Upper lobe of right lung (tissue), 1 donor: ENCODE data around the gene DTNB. TPM values are rescaled to one million over a fixed set of nuclear protein-coding genes. Genes with fewer than 3 reads are reported as not detected.

Experiments used
- ATAC-seq: fragments of 200-7000 bp; cut with Tn5 transposase; one replicate; pipeline ENCODE4 v1.9.1; 2020; ENCODE audit warnings: mild to moderate bottlenecking, moderate library complexity
- DNase-seq: peaks from one replicate; pipeline ENCODE4 v3.0.0-alpha.2; 2020
- H3K27ac ChIP-seq: fragments of 200-600 bp; one replicate; pipeline ENCODE4 v1.8.0; 2022
- H3K27me3 ChIP-seq: fragments of 200-600 bp; one replicate; pipeline ENCODE4 v1.8.0; 2022; ENCODE audit warnings: mild to moderate bottlenecking
- H3K36me3 ChIP-seq: fragments of 200-600 bp; one replicate; pipeline ENCODE4 v1.8.0; 2022
- H3K4me1 ChIP-seq: fragments of 200-600 bp; one replicate; pipeline ENCODE4 v1.8.0; 2022
- H3K4me3 ChIP-seq: fragments of 200-600 bp; one replicate; pipeline ENCODE4 v1.8.0; 2022; ENCODE audit warnings: mild to moderate bottlenecking
- H3K9me3 ChIP-seq: fragments of 200-600 bp; one replicate; pipeline ENCODE4 v1.8.0; 2022
- CTCF ChIP-seq: fragments of 200-600 bp; IDR thresholded peaks from one replicate; pipeline ENCODE4 v1.8.0; 2022; ENCODE audit warnings: antibody characterized with exemption
- intact Hi-C: fragments of 100-400 bp; cut with DNase I; formaldehyde crosslinking; loops from one replicate; pipeline ENCODE4 v1.11.0; 2022
- total RNA-seq: library from RNA; stranded (reverse); fragmentation: NEBNext Ultra II Directional; extraction: Animal tissue kit (Norgen Biotek cat#: 25700); gene quantifications from one replicate; pipeline ENCODE4 v1.2.1, GENCODE V29; 2021
- donor health status: DM: no; HTN: yes; CAD: no; lungs with severe emphysema.

The DTNB gene
- total RNA-seq, 1 donor from 2014 or later = 18.1 TPM

- Histone ChIP-seq H3K27ac (no peak overlapping the region), H3K36me3 (no peaks in the 10 kb centered on the region), H3K4me3 (no peak overlapping the region), H3K9me3 (no peaks in the 10 kb centered on the region), H3K4me1 (no peaks in the 10 kb centered on the region), H3K27me3 (no peaks in the 10 kb centered on the region)
- TF ChIP-seq CTCF = no peak
- DNase-seq (no peak), ATAC-seq (no peak)
- intact Hi-C loops = no loop called here
Observed at GRCh38 chr2:25400169-25400568, 273.2 kb downstream of the DTNB start.

- no peak for ATAC-seq
- intact Hi-C loops = no loop called here
Observed at GRCh38 chr2:25398534-25398933, 274.8 kb downstream of the DTNB start.

GRCh38 chr2:25397777-25398176, 275.6 kb downstream of the DTNB start:
- Histone ChIP-seq H3K27me3 (no peaks in the 10 kb centered on the region), H3K9me3 (no peaks in the 10 kb centered on the region), H3K27ac (no peak overlapping the region), H3K36me3 (no peaks in the 10 kb centered on the region), H3K4me3 (no peak overlapping the region), H3K4me1 (no peaks in the 10 kb centered on the region)
- DNase-seq (no peak), ATAC-seq (no peak)
- intact Hi-C loops = no loop called here
- no peak for TF ChIP-seq CTCF

More at GRCh38 chr2:25398534-25398933, 274.8 kb downstream of the DTNB start:
- no peak for TF ChIP-seq CTCF
- H3K4me3 ChIP-seq = no peak overlapping the region
- H3K36me3 ChIP-seq = no peaks in the 10 kb centered on the region
- no peaks in the 10 kb centered on the region for H3K4me1 ChIP-seq
- no peak for DNase-seq
- no peaks in the 10 kb centered on the region for H3K27me3 ChIP-seq
- no peak overlapping the region for H3K27ac ChIP-seq
- H3K9me3 ChIP-seq = no peaks in the 10 kb centered on the region

- no peaks in the 10 kb centered on the region for H3K27me3 ChIP-seq
- H3K36me3 ChIP-seq = no peaks in the 10 kb centered on the region
- intact Hi-C loops = no loop called here
- H3K9me3 ChIP-seq = no peaks in the 10 kb centered on the region
- no peaks in the 10 kb centered on the region for H3K4me1 ChIP-seq
- no peak overlapping the region for H3K4me3 ChIP-seq
- no peak overlapping the region for H3K27ac ChIP-seq
- TF ChIP-seq CTCF = no peak
- DNase-seq = no peak
- no peak for ATAC-seq
Observed at GRCh38 chr2:25389161-25389560, 284.2 kb downstream of the DTNB start.

GRCh38 chr2:25388491-25388890, 284.9 kb downstream of the DTNB start:
- H3K36me3 ChIP-seq = no peaks in the 10 kb centered on the region
- no peak for TF ChIP-seq CTCF
- no peak overlapping the region for H3K4me3 ChIP-seq
- no peaks in the 10 kb centered on the region for H3K4me1 ChIP-seq
- H3K27ac ChIP-seq = no peak overlapping the region
- H3K9me3 ChIP-seq = no peaks in the 10 kb centered on the region
- H3K27me3 ChIP-seq = no peaks in the 10 kb centered on the region
- no peak for DNase-seq
- intact Hi-C loops = no loop called here
- ATAC-seq = no peak

GRCh38 chr2:25387876-25388449, 285.4 kb downstream of the DTNB start:
- ATAC-seq = no peak
- Histone ChIP-seq H3K4me1 (no peaks in the 10 kb centered on the region), H3K27me3 (no peaks in the 10 kb centered on the region), H3K27ac (no peak overlapping the region), H3K36me3 (no peaks in the 10 kb centered on the region), H3K4me3 (no peak overlapping the region), H3K9me3 (no peaks in the 10 kb centered on the region)
- TF ChIP-seq CTCF = no peak
- intact Hi-C loops = no loop called here
- DNase-seq = no peak
